ENCODE measurements around the gene FAM89B.

The FAM89B gene

GRCh38 chr11:65539744-65540289 is 32.5 kb upstream of the FAM89B start:
- ChIA-PET POLR2A (interaction anchor here (1.0 to 2.3 kb wide), 7 partner anchors 15 to 48 kb away, joined by 3 to 16 read pairs (median 5); partner anchors contain the start of genes FAM89B, MALAT1, SCYL1 and ZNRD2), CTCF (interaction anchor here (0.7 to 5.0 kb wide), 8 partner anchors 13 to 55 kb away, joined by 3 to 50 read pairs (median 8); partner anchors contain the start of genes FAM89B, KCNK7, LTBP3 and ZNRD2)
- no peak for DNase-seq (ENCODE audit: extremely low spot score)
- TF ChIP-seq SP1 (IDR thresholded peaks at IDR 0.05), result no peak
- TF ChIP-seq FOXK2 (IDR thresholded peaks at IDR 0.05), result no peak
- TF ChIP-seq ZNF384 (IDR thresholded peaks at IDR 0.05), result no peak
- no peak for TF ChIP-seq ELF4 (IDR thresholded peaks at IDR 0.05)
- no peak for TF ChIP-seq ARNT (IDR thresholded peaks at IDR 0.05)

GRCh38 chr11:65540290-65541092 is 31.8 kb upstream of the FAM89B start:
- ChIA-PET POLR2A (interaction anchor here (1.0 to 2.3 kb wide), 11 partner anchors 16 to 75 kb away, joined by 3 to 16 read pairs (median 4); partner anchors contain the start of genes FAM89B, MALAT1, PCNX3 and SCYL1), CTCF (interaction anchor here (0.7 to 5.0 kb wide), 17 partner anchors 10 to 171 kb away, joined by 3 to 50 read pairs (median 5); partner anchors contain the start of genes FAM89B, KCNK7, LTBP3 and ZNRD2)
- peak; percentile 98 for DNase-seq (ENCODE audit: extremely low spot score)
- TF ChIP-seq TARDBP (IDR thresholded peaks at IDR 0.05) (peak; percentile 70), LEF1 (IDR thresholded peaks at IDR 0.05; ENCODE audit: borderline replicate concordance) (no peak), SUZ12 (IDR thresholded peaks at IDR 0.05) (no peak), ARNT (IDR thresholded peaks at IDR 0.05) (no peak)

GRCh38 chr11:65541093-65541982 is 31.0 kb upstream of the FAM89B start:
- DNase-seq (ENCODE audit: extremely low spot score), result no peak
- TF ChIP-seq SUZ12 (IDR thresholded peaks at IDR 0.05) (no peak), CTBP1 (IDR thresholded peaks at IDR 0.05; ENCODE audit: borderline replicate concordance) (no peak), NFRKB (IDR thresholded peaks at IDR 0.05) (no peak), FOXA1 (IDR thresholded peaks at IDR 0.05) (no peak), LEF1 (IDR thresholded peaks at IDR 0.05; ENCODE audit: borderline replicate concordance) (no peak), FOXK2 (IDR thresholded peaks at IDR 0.05) (no peak), L3MBTL2 (conservative IDR thresholded peaks at IDR 0.05) (no peak), HDGF (IDR thresholded peaks at IDR 0.05; ENCODE audit: borderline replicate concordance) (no peak), BHLHE40 (IDR thresholded peaks at IDR 0.05; ENCODE audit: borderline replicate concordance) (no peak), ARNT (IDR thresholded peaks at IDR 0.05) (no peak), ZNF384 (IDR thresholded peaks at IDR 0.05) (no peak), FOXM1 (IDR thresholded peaks at IDR 0.05; ENCODE audit: borderline replicate concordance) (no peak), TARDBP (IDR thresholded peaks at IDR 0.05) (no peak), ELF4 (IDR thresholded peaks at IDR 0.05) (no peak), SP1 (IDR thresholded peaks at IDR 0.05) (no peak)
- TF ChIP-seq, protein P1, sequence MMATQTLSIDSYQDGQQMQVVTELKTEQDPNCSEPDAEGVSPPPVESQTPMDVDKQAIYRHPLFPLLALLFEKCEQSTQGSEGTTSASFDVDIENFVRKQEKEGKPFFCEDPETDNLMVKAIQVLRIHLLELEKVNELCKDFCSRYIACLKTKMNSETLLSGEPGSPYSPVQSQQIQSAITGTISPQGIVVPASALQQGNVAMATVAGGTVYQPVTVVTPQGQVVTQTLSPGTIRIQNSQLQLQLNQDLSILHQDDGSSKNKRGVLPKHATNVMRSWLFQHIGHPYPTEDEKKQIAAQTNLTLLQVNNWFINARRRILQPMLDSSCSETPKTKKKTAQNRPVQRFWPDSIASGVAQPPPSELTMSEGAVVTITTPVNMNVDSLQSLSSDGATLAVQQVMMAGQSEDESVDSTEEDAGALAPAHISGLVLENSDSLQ (IDR thresholded peaks at IDR 0.05), result no peak
- CTCF ChIA-PET, result interaction anchor here (0.7 to 5.0 kb wide), 17 partner anchors 10 to 170 kb away, joined by 3 to 50 read pairs (median 5); partner anchors contain the start of genes FAM89B, KCNK7, LTBP3 and ZNRD2
- POLR2A ChIA-PET, result interaction anchor here (1.0 to 2.3 kb wide), 9 partner anchors 17 to 74 kb away, joined by 3 to 16 read pairs (median 4); partner anchors contain the start of genes FAM89B, MALAT1, PCNX3 and ZNRD2

DNA sequence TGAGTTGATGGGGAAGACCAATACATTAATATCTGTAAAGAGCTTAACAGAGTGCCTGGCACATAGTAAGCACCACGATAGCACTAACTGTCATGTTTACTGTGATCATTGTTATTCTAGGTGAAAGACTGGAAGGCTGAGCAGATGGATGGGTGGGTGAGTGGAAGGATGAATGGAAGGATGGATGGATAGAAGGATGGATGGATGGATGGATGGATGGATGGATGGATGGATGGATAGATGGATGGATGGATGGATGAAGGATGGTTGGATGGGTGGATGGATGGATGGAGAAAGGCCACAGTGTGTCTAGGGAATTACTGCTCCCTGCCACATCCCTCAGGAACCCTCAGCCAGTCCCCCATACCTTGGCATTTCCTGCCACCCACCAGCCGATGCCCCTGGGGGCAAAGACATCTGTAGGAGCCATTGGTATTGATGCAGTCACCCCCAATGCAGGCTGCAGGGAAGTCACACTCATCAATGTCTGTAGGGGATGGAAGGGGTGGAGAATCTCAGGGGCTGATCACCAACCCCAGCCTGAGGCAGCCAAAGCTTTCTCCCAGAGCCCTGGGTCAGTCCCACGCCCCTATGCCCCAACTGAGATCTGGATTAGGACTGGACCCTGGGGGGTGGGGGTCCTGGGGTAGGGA is 29.5 kb upstream of the FAM89B start:
- TF ChIP-seq NFRKB (IDR thresholded peaks at IDR 0.05) (no peak), HDGF (IDR thresholded peaks at IDR 0.05; ENCODE audit: borderline replicate concordance) (no peak), LEF1 (IDR thresholded peaks at IDR 0.05; ENCODE audit: borderline replicate concordance) (no peak), CTBP1 (IDR thresholded peaks at IDR 0.05; ENCODE audit: borderline replicate concordance) (no peak), L3MBTL2 (conservative IDR thresholded peaks at IDR 0.05) (no peak), FOXA1 (IDR thresholded peaks at IDR 0.05) (no peak), FOXM1 (IDR thresholded peaks at IDR 0.05; ENCODE audit: borderline replicate concordance) (no peak), SP1 (IDR thresholded peaks at IDR 0.05) (no peak)
- POLR2A ChIA-PET, result interaction anchor here (1.0 kb wide), 1 partner anchor 18 kb away, joined by 3 read pairs; no protein-coding TSS in a partner anchor
- DNase-seq (ENCODE audit: extremely low spot score), result no peak
- CTCF ChIA-PET, result interaction anchor here (0.5 to 3.3 kb wide), 2 partner anchors 10 to 488 kb away, joined by 3 to 19 read pairs; no protein-coding TSS in a partner anchor

GRCh38 chr11:65545853-65546216 is 26.5 kb upstream of the FAM89B start:
- ChIA-PET CTCF (no interaction called here), POLR2A (no interaction called here)
- DNase-seq (ENCODE audit: extremely low spot score), result no peak
- TF ChIP-seq L3MBTL2 (conservative IDR thresholded peaks at IDR 0.05), result no peak
- no peak for TF ChIP-seq ELF4 (IDR thresholded peaks at IDR 0.05)
- TF ChIP-seq SUZ12 (IDR thresholded peaks at IDR 0.05), result no peak
- no peak for TF ChIP-seq NFRKB (IDR thresholded peaks at IDR 0.05)
- no peak for TF ChIP-seq BHLHE40 (IDR thresholded peaks at IDR 0.05; ENCODE audit: borderline replicate concordance)
- TF ChIP-seq SP1 (IDR thresholded peaks at IDR 0.05), result no peak
